Activated T-cell treated with anti-CD3 and anti-CD28 coated beads for 24 hours (primary cell): ENCODE measurements around the gene FAF1.
"Not testable (repeated sequence)": the region's sequence is repeated elsewhere in the genome, so short reads cannot be mapped to it uniquely, and the experiment has no call there.

Experiments used
- DNase-seq: peaks from one replicate; pipeline ENCODE4 v3.0.0-alpha.2; 2020; ENCODE audit warnings: low read depth

FAF1 gene

GRCh38 chr1:50774759-50775351 lies 185.2 kb downstream of the FAF1 start:
- DNase-seq, result no peak

DNA sequence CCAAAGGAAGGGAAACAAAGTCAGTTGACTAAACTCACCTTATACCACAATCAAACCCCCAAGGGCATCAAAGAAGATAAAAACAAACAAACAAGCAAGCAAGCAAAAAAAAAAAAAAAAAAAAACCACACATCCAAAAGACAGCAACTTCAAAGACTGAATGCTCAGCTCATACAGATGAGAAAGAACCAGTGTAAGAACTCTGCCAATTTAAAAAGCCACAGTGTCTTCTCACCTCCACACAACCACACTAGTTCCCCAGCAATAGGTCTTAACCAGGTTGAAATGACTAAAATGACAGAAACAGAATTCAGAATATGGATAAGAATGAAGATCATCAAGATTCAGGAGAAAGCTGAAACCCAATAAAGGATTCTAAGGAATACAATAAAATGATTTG lies 193.4 kb downstream of the FAF1 start:
- DNase-seq, result no peak

- not testable (repeated sequence) for DNase-seq
Observed at GRCh38 chr1:50756543-50756942, 203.5 kb downstream of the FAF1 start.

DNA sequence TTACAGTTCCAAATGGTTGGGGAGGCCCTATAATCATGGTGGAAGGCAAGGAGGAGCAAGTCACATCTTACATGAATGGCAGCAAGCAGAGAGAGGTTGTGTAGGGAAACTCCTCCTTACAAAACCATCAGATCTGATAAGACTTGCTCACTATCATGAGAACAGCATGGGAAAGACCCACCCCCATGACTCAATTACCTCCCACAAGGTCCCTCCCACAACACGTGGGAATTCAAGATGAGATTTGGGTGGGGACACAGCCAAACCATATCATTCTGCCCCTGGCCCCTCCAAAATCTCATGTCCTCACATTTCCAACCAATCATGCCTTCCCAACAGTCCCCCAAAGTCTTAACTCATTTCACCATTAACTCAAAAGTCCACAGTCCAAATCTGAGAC lies 205.3 kb downstream of the FAF1 start:
- DNase-seq, result not testable (repeated sequence)

GRCh38 chr1:50750021-50750619 lies 209.9 kb downstream of the FAF1 start:
- no peak for DNase-seq

- DNase-seq, result no peak
Observed at GRCh38 chr1:50747394-50747793, 212.7 kb downstream of the FAF1 start.

GRCh38 chr1:50742523-50742922 lies 217.5 kb downstream of the FAF1 start:
- no peak for DNase-seq

GRCh38 chr1:50739125-50739524 lies 220.9 kb downstream of the FAF1 start:
- DNase-seq, result no peak

- DNase-seq, result no peak
Observed at GRCh38 chr1:50735443-50735842, 224.6 kb downstream of the FAF1 start.

- DNase-seq, result not testable (repeated sequence)
Observed at GRCh38 chr1:50727578-50727977, 232.5 kb downstream of the FAF1 start.

GRCh38 chr1:50724626-50725286 lies 235.3 kb downstream of the FAF1 start:
- DNase-seq, result no peak

- DNase-seq, result no peak
Observed at GRCh38 chr1:50720457-50721053, 239.5 kb downstream of the FAF1 start.

DNA sequence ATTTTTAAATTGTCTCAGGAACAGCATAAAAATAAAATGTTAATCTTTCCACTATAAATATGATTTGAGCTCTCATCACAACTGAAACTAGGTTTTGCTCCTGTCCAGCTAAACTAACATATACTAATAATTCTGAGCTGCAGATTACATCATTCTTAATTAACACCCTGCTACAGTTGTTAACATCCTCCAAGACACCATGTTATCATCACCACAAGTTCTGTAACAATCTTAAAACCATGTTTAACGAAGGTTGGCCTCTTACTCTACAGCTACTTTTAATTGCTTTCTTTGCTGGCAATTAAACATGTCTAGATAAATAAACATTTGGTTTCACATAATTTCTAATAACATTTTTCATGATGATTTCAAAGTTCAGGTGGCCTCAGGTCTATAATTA lies 240.9 kb downstream of the FAF1 start:
- DNase-seq, result no peak

DNA sequence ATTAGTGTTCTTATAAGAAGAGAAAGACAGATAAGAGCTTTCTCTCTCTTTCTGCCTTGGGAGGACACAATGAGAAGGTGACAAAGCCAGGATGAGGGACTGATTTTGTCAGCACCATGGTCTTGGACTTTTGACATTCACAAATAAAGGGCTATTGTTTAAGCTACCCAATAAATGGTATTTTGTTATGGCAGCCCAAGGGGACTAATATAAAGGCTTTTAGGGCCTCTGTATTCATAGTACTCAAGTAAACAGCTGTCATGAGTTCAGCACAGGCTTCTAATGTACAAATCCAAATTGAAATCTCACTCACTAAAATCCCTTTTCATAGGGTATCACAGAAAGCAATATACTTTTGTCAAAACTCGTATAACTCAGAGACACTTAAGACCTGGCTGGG lies 242.7 kb downstream of the FAF1 start:
- no peak for DNase-seq

DNA sequence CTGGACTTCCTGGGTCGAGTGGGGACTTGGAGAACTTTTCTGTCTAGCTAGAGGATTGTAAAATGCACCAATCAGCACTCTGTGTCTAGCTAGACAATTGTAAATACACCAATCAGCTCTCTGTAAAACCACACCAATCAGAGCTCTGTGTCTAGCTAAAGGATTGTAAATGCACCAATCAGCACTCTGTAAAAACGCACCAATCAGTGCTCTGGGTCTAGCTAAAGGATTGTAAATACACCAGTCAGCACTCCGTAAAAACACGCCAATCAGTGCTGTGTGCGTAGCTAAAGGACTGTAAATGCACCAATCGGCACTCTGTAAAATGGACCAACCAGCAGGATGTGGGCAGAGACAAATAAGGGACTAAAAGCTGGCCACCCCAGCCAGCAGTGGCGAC lies 243.6 kb downstream of the FAF1 start:
- DNase-seq, result not testable (repeated sequence)

GRCh38 chr1:50710099-50710498 lies 250.0 kb downstream of the FAF1 start:
- DNase-seq, result no peak

DNA sequence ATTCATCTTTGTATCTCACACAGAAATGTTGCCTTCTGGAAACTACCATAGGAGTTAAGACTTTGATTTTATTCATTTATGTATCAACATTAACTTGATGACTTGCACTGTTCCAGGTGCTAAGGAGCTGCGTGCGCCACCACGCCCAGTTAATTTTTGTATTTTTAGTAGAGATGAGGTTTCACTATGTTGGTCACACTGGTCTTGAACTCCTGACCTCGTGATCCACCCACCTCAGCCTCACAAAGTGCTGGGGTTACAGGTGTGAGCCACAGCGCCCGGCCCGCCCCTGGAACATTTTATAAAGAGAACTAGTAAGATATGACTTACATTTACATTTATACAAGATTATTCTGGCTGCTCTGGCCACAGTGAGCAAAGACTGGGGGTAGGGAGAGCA lies 252.2 kb downstream of the FAF1 start:
- no peak for DNase-seq

DNA sequence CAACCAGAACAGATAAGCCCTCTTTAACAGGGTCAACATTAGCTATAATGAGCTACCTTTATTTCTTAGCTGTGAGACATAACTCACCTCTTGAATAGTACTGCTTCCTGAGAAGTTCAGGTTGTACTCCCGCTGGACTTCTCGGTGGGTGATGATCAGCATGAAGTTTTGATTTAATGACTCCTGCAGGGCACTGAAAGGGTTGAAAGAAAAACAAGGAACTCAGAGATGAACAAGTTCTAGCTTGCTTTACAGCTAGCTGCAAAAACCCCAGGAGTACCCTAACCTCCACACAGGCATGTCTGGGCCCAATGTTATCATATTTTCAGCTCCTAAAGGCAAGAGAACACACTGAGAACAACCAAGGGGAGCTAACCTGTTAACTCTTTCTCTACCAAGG lies 254.4 kb downstream of the FAF1 start:
- DNase-seq, result no peak

DNA sequence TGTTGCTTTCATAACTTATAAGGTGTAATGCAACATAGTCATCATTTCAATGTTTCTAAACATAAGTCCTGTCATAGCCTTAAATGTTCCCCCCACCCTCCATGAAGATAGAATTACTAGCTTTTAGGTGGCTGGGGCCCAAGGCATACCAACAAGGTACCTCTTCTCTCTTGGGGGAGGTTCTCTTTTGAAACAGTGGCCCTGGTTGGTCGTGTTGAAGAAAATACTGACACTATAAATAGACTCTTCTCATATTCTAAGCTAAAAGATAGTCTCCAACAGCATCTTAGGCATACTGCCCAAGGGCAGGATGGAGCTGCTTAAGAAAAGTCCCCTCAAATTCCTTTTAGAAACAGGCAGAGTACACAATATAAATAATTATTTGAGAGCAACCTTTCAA lies 255.0 kb downstream of the FAF1 start:
- no peak for DNase-seq

DNA sequence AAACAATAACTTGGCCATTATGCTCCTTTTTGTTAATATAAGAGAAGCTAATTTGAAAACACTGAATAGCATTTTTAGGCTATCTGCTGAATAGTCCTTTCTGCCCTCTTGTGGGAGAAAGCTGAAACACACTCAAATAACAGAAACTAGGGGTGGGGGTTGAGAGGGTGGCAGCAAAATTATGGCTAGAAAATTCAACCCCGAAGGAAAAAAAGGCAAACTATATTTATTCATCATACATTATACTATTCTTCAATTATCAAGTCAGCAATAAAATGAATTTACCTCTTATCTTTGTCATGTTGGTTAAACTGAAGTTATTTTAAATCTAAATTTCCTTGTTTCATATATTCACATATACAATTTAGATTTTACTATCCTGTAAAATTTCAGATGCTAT lies 255.9 kb downstream of the FAF1 start:
- DNase-seq, result no peak

DNA sequence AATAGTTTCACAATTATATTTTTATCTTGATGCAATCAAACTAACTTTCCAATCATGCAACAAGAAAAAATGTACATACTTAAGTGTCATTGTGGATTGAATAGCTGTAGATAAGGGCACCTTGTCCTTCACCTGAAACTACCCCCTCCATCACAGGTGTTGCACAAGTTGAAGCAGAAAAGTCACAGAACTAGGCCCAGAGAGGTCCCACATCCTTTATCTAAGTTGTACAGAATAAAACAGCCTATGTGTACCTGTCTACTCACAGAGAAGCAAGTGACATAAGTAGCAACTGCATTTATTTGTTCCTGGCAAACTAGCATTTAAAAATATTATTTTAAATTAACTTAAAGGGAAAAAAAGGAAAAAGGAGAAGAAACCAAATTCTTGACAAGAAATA lies 256.8 kb downstream of the FAF1 start:
- no peak for DNase-seq

DNA sequence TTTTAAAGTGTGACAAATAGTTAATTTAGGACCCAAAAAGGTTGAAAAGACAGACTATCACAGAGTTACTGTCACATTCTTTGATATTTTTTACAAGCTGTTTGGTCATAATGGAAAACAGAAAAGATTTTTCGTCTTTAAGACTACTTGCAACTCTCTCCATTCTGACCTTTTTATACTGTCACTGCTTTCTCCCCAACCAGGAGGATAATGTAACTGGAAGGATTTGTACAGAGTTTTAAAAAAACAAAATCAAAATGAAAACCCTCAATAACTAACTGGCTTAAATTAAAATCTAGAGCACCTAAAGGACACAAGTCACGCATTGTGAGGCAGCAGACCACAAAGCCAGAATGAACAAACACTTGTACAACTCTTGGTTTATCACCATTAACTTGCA lies 257.7 kb downstream of the FAF1 start:
- DNase-seq, result no peak

DNA sequence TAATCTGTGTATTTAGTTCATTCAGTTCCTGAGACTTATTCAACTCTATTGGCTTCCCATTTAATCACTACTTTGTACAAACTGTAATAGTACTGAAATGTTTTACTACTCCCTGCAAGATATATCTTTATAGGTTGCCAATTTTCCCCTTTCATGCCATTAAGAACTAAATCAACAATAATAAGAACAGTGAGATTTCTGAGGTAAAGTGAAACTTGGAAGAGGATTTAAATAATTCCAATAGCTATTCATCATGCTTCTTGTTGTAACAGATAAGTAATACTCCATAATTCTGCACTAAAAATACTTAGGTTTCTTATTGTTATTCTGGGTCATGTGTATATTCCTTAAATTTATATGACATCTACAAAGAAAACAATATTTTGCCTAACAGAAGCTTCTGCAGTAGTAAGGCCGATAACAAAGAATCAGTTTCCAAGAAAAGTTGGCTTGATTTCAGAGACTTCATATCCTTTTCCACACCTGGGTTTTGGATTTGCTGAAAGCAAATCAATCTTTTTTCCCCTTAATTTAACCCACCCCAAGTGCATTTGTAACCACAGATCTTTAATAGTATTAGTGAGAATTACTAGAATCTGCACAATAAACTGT lies 258.3 kb downstream of the FAF1 start:
- DNase-seq, result no peak
